ENCODE results near the gene TCEA2. TPM values are rescaled to one million over a fixed set of nuclear protein-coding genes. Genes with fewer than 3 reads are reported as not detected.

The TCEA2 gene
- total and polyA plus RNA-seq, 2 of the 13 experiments (the other 11 are each of a cell fraction or from before 2014, with no cell fraction given) = 28.1 to 33.7 TPM

- intact Hi-C loops (cut with micrococcal nuclease; ENCODE audit: unreplicated experiment) (no loop called here), in situ Hi-C loops (cut with HindIII; ENCODE audit: extremely low pct_ligation_motif_present, low pct_unique_long_range_greater_than_20kb) (no loop called here)
- Histone ChIP-seq H3K9me3 (ENCODE audit: low read length) (no peaks in the 10 kb centered on the region), H3K4me3 (replicated peaks in 1 of 3; ENCODE audit: insufficient read depth in 1 of 3, low read depth in 2 of 3, low read length in 3 of 3) (0 out of 6 replicates have a peak overlapping the region, but pooled peaks of 1 of the 3 experiments have one; percentile 89), H2AFZ (ENCODE audit: low read length) (no peak overlapping the region), H3K36me3 (replicated peaks in 1 of 2; ENCODE audit: control insufficient read depth in 1 of 2, insufficient read depth in 2 of 2, low read length in 2 of 2) (peaks cover 2 to 7% of the 10 kb centered on the region in 2 experiments; a peak in 3 of 5 replicates), H3K9ac (ENCODE audit: insufficient read depth, low read depth, low read length) (peak overlapping the region; percentile 86), H3K4me2 (ENCODE audit: low read depth, low read length) (peak overlapping the region; percentile 94), H3K4me1 (ENCODE audit: insufficient read depth, low read length) (peaks cover 76% of the 10 kb centered on the region), H3K79me2 (ENCODE audit: insufficient read depth, low read length) (peaks cover 18% of the 10 kb centered on the region), H4K20me1 (ENCODE audit: insufficient read depth, low read length) (no peaks in the 10 kb centered on the region), H3K27ac (ENCODE audit: extremely low read length, insufficient read depth, low read length) (peak overlapping the region; percentile 45), H3K27me3 (ENCODE audit: control insufficient read depth in 1 of 2, insufficient read depth in 2 of 2, low read length in 2 of 2) (no peaks in the 10 kb centered on the region)
- CTCF ChIA-PET (ENCODE audit: low intra/inter-chr PET ratio, low total read pairs) = no interaction called here
- POLR2A ChIA-PET = interaction anchor here (1.0 to 10.1 kb wide), 5 partner anchors 14 to 66 kb away, joined by 3 to 252 read pairs (median 39); partner anchors contain the start of genes PRPF6, SAMD10, SOX18 and TCEA2
- ATAC-seq (0 out of 3 replicates have a peak, but pooled peaks have one; percentile 0), FAIRE-seq (no peak), DNase-seq (ENCODE audit: low spot score) (no peak)
- BruUV-seq (replicated peaks) = TSS peak; percentile 27
- WGBS (ENCODE audit: low lambda C conversion rate) = 66% methylated on average over 13 of the region's 17 CpGs
- TF ChIP-seq MLX (CRISPR knock-in tag; IDR thresholded peaks at IDR 0.05) (no peak), MAZ (IDR thresholded peaks at IDR 0.05; ENCODE audit: borderline replicate concordance, low read depth, low read length) (peak; percentile 36; the same call in 1 of the 2 replicates), MAZ (CRISPR knock-in tag; IDR thresholded peaks at IDR 0.05; ENCODE audit: low read depth) (no peak), MYNN (CRISPR knock-in tag; IDR thresholded peaks at IDR 0.05; ENCODE audit: low read depth) (no peak), ZNF589 (CRISPR knock-in tag; conservative IDR thresholded peaks at IDR 0.05) (no peak), NCOA1 (CRISPR knock-in tag; IDR thresholded peaks at IDR 0.05) (0 out of 2 replicates have a peak, but pooled peaks have one; percentile 26), ZNF280B (CRISPR knock-in tag; IDR thresholded peaks at IDR 0.05; ENCODE audit: borderline replicate concordance) (peak; percentile 20; the same call in 1 of the 2 replicates), ZC3H13 (CRISPR knock-in tag; IDR thresholded peaks at IDR 0.05) (peak; percentile 6; the same call in 1 of the 2 replicates), BCL3 (CRISPR knock-in tag; IDR thresholded peaks at IDR 0.05) (peak; percentile 31; the same call in 1 of the 2 replicates), SAP130 (CRISPR knock-in tag; IDR thresholded peaks at IDR 0.05; ENCODE audit: low read depth) (peak; percentile 14; the same call in 1 of the 2 replicates), NONO (IDR thresholded peaks at IDR 0.05) (no peak), NONO (CRISPR knock-in tag; conservative IDR thresholded peaks at IDR 0.05) (peak; percentile 46), ETV5 (CRISPR knock-in tag; IDR thresholded peaks at IDR 0.05; ENCODE audit: borderline replicate concordance) (no peak)
- TF ChIP-seq, protein P1, sequence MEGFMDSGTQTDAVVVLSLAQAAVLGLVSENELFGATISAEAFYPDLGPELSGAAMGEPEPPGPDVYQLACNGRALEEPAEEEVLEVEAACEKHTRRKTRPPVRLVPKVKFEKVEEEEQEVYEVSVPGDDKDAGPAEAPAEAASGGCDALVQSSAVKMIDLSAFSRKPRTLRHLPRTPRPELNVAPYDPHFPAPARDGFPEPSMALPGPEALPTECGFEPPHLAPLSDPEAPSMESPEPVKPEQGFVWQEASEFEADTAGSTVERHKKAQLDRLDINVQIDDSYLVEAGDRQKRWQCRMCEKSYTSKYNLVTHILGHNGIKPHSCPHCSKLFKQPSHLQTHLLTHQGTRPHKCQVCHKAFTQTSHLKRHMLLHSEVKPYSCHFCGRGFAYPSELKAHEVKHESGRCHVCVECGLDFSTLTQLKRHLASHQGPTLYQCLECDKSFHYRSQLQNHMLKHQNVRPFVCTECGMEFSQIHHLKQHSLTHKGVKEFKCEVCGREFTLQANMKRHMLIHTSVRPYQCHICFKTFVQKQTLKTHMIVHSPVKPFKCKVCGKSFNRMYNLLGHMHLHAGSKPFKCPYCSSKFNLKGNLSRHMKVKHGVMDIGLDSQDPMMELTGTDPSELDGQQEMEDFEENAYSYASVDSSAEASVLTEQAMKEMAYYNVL (CRISPR knock-in tag; IDR thresholded peaks at IDR 0.05; ENCODE audit: borderline replicate concordance) = 0 out of 2 replicates have a peak, but pooled peaks have one; percentile 38
- TF ChIP-seq, protein P2, sequence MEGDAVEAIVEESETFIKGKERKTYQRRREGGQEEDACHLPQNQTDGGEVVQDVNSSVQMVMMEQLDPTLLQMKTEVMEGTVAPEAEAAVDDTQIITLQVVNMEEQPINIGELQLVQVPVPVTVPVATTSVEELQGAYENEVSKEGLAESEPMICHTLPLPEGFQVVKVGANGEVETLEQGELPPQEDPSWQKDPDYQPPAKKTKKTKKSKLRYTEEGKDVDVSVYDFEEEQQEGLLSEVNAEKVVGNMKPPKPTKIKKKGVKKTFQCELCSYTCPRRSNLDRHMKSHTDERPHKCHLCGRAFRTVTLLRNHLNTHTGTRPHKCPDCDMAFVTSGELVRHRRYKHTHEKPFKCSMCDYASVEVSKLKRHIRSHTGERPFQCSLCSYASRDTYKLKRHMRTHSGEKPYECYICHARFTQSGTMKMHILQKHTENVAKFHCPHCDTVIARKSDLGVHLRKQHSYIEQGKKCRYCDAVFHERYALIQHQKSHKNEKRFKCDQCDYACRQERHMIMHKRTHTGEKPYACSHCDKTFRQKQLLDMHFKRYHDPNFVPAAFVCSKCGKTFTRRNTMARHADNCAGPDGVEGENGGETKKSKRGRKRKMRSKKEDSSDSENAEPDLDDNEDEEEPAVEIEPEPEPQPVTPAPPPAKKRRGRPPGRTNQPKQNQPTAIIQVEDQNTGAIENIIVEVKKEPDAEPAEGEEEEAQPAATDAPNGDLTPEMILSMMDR (CRISPR knock-in tag; IDR thresholded peaks at IDR 0.05) = 0 out of 2 replicates have a peak, but pooled peaks have one; percentile 1
Observed at GRCh38 chr20:64039293-64040160, 23.5 kb upstream of the TCEA2 start.
